Activated T-cell treated with anti-CD3 and anti-CD28 coated beads for 24 hours (primary cell): Measurements from ENCODE around the gene ARL6IP6.

Source experiments
- DNase-seq: peaks from one replicate; pipeline ENCODE4 v3.0.0-alpha.2; 2020; ENCODE audit warnings: low read depth

ARL6IP6 gene

GRCh38 chr2:152718076-152718908 lies at the start of gene ARL6IP6:
TSS of gene ARL6IP6 (plus strand) at chr2:152718620. CDS start at chr2:152718625, 5 bp downstream.
- DNase-seq, result peak; percentile 91

DNA sequence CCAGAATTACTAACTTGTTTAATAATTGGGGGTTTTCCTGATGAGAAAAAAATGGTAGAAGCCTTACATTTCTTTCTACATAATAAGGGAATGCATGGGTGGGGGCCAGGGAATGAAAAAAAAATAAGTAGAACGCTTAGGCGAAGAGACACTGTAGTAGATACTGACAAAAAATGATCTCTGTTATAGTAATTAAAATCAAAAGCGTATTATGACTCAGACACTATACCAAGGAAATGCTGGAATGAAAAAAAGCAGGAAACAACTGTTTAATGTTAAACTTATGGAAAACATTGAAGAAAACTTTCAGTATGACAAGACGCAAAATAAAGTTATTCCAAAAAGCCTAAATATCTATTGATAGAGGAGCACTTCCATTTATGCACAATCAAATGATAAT lies 44.1 kb upstream of the ARL6IP6 start:
- DNase-seq, result no peak

- no peak for DNase-seq
These were observed 42.0 kb upstream of the ARL6IP6 start for GRCh38 chr2:152676461-152676860.

DNA sequence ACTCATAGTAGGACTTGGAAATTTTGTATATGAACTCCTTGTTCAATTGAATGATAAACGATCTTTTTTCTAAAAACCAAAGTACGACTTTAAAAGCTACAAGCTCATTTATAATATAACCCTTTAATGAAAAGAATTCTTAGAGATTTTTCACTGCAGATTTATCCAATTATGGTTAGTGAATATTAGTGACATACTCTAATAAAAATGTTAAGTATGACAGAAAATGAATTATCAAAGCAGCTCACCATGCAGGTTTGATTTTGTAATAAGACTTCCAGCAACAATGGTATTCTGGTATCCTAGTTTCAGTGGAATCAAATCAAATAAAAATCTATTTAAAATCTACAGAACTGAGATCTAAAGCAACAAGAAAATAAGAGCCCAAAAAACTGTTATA lies 39.6 kb upstream of the ARL6IP6 start:
- DNase-seq, result no peak

DNA sequence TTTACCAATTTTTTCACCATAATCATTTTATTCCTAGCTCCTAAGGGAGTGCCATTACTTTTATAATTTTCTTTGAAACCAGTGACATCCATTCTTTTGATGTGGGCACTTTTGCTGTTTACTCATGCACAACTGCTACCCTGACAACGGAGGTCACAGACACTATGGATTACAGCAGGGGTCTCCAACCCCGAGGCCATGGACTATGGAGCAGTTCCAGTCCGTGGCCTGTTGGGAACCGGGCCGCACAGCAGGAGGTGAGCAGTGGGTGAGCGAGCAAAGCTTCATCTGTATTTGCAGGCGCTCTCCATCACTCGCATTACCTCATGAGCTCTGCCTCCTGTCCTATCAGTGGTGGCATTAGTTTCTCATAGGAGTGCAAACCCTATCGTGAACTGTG lies 35.8 kb upstream of the ARL6IP6 start:
- DNase-seq, result no peak

DNA sequence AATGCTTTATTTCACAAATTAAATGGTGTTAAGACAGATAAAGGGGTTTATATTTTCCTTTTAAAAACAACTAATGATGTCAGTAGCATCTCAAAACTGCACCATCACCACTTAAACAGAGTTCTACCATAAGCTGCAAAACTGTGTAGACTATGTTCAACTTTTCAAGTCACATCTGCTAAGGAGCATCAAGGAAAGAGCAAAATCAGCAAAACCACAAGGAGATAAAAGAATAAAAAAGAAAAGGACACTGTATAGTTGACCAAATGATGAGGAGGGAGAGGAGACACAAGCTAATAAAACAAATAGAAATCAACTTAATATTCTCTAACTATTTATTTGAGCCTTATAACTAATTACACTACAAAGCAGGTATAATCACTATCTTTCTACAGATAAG lies 35.0 kb upstream of the ARL6IP6 start:
- DNase-seq, result no peak

DNA sequence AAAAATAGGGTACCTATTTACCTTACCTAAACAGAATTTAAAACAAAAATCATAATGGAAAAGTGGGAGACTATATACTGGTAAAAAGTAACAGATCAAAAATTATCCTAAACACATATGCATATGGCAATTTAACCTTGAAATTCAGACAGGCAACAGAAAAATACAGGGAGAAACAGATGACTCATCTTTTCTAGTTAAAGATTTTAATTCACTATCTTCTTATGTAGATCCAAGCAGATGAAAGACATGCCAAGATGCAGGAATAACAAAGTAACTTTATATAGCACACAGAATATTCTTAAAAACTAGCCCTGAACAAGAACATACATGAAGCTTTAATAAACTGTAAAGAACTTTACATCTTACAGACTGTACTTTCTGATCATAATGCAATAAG lies 32.1 kb upstream of the ARL6IP6 start:
- no peak for DNase-seq

DNA sequence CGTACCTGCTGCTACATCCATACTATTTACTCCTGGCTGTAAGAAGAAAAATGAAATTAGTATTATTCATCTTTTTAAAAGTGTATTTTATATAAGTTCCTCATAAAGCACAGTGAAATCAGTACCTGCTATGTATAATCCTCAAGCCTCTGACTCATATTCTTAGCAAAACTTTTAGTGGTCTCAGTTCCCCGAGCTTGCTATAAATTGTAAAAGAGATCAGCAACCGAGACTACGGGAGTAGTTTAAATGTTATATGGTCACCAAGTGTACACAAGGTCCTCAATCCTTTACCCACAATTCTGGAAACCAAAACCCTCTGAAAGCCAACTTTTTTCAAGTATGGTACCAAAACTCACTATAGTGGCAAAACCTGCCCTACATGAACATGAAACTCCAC lies 25.4 kb upstream of the ARL6IP6 start:
- no peak for DNase-seq

GRCh38 chr2:152694161-152694661 lies 24.2 kb upstream of the ARL6IP6 start:
- DNase-seq, result peak; percentile 30

GRCh38 chr2:152695763-152696162 lies 22.7 kb upstream of the ARL6IP6 start:
- DNase-seq, result no peak

DNA sequence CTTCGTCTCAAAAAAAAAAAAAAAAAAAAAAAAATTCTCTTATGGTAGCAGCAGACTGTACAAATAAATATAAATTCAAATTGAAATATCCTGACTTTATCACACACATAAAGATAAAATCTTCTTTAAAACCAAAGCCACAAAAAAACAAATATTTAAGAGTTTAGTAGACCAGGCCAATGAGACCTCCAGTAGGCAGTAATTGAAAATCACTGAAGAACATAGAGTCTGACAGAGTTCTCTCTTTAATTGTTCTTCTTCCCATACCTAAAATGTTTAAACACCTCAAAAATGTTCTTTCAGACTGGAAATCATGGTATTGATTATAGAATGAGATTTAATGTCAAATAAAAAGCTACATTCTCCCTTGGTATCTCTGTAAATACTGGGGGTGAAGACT lies 21.9 kb upstream of the ARL6IP6 start:
- no peak for DNase-seq

DNA sequence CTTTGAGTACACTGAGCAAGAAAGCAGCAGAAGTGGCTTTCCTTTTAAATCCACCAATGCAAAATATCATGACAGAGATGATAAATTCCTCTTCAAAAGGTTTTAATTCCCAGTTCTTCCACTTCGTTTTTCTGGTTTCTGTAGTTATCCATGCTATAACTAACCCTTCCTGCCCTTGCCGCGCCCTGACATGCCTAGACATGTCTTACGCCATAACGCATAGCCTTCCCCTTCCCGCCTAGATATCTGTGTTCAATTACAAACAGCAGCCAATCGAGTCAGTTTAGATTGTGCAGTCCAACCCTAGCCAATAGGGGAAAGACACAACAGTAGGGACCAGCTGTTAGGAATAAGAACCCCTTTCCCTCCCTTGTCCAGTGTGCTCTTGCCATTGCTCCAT lies 17.2 kb upstream of the ARL6IP6 start:
- DNase-seq, result no peak

DNA sequence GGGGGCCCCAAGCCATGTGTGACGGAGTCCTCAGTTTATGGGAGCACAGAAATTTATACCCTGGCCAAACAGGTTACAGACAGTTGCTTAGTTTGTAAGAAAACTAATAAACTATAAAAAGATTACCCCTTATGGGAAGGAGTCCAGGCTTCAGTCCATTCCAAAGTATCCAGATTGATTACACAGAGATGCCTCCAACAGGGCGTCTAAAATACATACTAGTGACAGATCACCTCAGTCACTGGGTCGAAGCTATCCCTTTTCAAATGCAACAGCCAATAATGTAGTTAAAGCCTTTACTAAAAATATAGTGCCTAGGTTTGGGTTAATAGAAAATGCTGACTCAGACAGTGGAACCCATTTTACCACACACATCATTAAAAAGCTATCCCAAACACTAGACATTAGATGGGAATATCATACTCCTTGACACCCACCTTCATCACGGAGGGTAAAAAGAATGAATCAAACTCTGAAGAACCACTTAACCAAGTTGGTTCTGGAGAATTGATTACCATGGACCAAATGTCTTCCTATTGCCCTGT lies 11.9 kb upstream of the ARL6IP6 start:
- no peak for DNase-seq

DNA sequence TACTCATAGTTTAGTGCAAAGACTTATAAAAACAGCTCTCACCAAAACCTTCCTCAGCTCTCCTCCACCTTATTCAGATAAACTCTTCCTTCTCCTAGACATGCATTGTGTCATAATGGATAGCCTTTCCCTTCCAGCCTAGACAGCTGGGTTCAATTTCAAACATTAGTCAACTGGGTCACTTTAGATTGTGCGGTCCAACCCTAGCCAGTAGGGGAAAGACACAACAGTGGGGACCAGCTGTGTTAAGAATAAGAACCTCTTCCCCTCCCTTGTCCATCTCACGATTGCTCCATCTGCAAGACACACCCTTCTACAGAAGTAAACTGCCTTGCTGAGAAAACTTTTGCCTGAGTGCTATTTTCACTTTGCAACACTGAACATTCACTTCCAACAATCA lies 9.7 kb upstream of the ARL6IP6 start:
- DNase-seq, result no peak

GRCh38 chr2:152710713-152711112 lies 7.7 kb upstream of the ARL6IP6 start:
- no peak for DNase-seq

DNA sequence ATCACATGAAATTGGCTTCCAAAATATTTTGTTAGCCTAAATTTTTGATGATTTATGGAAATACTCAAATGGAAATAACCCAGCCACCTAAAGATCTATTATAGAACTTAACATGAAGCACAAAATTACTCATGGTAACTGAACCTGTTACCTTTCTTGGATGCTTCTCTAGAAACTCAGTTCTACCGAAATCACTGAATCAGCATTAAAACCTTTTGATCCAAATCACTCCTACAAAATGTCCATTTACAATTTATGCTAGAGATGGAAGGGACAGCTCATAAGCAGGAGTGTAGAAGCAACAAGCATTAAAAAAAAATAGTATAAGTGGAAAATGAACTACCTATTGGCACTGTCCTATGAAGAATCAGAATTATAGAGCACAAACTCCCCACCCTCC lies 3.3 kb upstream of the ARL6IP6 start:
- DNase-seq, result no peak

DNA sequence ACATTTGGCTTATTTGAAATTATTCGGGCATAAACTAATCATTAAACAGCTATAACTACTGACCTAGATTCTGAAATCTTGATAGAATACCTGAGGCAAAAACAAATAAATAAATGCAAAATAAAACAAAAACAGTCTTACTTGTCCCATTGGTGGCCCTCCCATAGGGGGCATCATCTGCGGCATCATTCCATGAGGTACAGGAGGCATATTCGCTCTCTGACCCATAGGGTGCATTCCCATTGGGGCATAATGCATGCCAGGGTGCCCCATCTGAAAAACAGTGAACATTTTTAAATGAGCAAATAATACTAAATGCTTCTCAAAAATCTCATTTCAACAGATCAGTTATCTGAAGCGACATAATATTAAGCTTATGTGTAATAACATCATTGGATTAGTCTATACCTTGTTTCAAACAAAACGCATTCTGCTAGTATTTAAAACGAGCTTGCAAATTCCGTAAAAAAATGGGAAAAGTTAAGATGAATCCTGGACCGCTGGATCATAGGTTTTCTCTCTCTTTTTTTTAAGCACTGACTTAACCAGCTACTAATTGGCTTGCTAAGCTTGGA lies 2.5 kb upstream of the ARL6IP6 start:
- DNase-seq, result no peak

DNA sequence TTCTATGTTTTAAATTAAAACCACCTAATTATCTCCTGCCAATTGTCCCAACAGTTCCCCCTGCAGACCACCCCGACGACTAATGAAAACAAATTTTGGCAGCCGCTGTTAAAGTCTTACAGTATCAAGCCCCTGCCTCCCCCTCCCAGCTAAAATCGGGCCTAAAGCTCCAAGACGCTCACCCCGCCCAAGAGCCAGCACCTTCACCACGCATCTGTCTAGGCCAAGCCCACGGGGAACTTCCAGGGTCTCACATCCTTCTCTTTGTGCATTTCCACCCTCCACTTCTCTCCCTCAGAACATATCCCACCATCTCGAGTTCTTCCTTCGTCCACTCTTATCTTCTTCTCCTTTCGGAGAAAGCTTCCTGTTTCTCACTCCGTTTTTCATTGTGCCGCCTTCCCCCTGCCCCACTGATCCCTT lies 1.6 kb upstream of the ARL6IP6 start:
- no peak for DNase-seq

DNA sequence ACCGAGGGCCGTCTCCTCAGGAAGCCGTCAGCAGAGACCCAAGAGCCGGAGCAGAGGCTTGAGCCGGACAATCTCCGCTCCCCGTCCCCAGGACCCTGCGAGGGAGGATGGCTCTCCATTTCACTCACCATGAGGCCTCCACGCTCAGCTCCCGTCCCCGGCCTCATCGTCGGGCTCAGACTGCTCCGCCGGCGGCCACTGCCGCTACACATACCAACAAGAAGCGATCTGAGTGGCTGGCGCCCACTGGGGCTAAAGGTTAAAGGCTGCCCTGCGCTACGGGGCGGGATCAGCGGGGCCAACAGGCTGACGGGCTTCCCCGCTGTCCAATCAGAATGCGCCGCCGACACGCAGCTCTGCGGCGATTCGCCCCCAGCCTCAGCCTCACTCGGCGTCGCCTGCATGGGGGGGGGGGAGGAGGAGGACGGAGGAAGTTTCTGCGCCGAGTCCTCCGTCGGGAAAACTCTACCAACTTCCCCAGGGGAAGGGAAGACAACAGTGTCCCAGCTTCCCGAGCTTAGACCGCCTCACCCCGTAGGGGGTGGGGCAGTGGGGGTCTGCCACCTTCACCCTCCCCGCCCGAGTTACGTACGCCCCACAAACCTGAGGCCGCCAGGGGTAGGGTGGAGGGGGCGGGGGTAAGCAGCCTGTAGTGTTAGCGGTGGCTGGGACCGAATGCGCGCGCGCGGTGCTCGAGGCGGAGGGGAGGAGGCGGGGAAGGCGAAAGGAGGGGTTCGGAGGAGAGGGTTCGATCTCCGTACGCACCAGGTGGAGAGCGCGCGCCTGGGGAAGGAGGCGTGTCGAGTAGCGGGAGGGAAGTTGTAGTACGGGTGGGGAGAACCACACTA lies 968 bp upstream of the ARL6IP6 start, which contains the start of gene PRPF40A:
Gene PRPF40A (minus strand): TSS at position 234 of the 848 bp plus-strand sequence. CDS start 22 bp downstream, at position 212.
- DNase-seq, result peak; percentile 96

DNA sequence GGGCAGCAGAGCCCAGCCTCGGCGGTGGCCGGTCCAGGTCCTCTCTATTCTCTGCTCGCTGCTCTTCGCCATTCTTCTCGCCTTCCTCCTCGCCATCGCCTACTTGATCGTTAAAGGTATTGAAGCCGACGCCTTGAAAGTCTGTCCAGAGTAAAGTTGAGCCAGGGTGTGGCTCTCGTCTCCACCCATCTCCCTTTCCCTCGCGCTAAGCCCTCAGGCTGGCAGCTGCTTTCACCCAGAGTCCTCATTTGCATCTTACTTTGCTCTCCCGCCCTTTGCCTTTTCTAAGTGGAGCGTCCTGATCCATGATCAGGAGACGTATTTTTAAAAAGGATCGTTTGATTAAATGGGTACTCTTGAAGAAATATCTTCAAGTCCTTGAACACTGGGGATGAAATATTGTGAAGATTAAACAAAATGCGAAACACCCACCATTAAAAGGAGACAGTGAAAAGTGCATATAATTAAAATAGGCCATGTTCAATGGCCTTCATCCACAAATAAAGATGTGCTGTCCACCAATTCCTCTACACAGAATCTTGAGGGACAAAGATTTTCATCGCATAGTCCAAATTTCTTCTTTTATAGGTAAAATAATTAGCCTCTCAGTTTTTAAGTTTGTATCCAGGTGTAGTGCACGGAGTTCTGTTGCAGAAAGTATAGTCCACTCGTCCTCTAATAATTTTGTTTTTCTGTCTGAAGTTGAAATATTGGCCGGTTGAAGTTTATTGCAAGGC lies 657 bp downstream of the ARL6IP6 start:
- peak; percentile 14 for DNase-seq

- no peak for DNase-seq
These were observed 2.4 kb downstream of the ARL6IP6 start for GRCh38 chr2:152720794-152721193.
